Measurements from ENCODE around the gene L3MBTL4. TPM values are rescaled to one million over a fixed set of nuclear protein-coding genes. Genes with fewer than 3 reads are reported as not detected.

Gene L3MBTL4
- total and polyA plus RNA-seq, 10 of the 15 experiments (the other 5 are each of a cell fraction or from before 2014, with no cell fraction given): 1.3 to 8.7 (median 3.8) TPM

- no peak for FAIRE-seq
- WGBS (ENCODE audit: insufficient coverage, insufficient replicate concordance, low lambda C conversion rate, missing lambda C conversion rate): 21% methylated on average over 2 of the region's 2 CpGs
- no peak overlapping the region for H3K9ac ChIP-seq (ENCODE audit: control insufficient read depth, insufficient read depth, low read length)
- in situ Hi-C loops (cut with MboI): no loop called here
- no peak overlapping the region for H3K4me3 ChIP-seq
- H3K4me1 ChIP-seq (ENCODE audit: control insufficient read depth, insufficient read depth, low read length): no peaks in the 10 kb centered on the region
- H3K36me3 ChIP-seq (ENCODE audit: control insufficient read depth in 2 of 2, insufficient read depth in 2 of 2, low read length in 1 of 2): no peaks in the 10 kb centered on the region
- no peaks in the 10 kb centered on the region for H3K9me3 ChIP-seq (replicated peaks; ENCODE audit: control insufficient read depth, insufficient read depth, low read length)
- intact Hi-C loops (cut with micrococcal nuclease; ENCODE audit: unreplicated experiment): no loop called here
- H3K27ac ChIP-seq (ENCODE audit: control insufficient read depth, insufficient read depth): no peak overlapping the region
- ChIA-PET RAD21 (ENCODE audit: unreplicated experiment) (interaction anchor here (0.8 kb wide), 1 partner anchor 10 kb away, joined by 3 read pairs; no protein-coding TSS in a partner anchor), CTCF (interaction anchor here (1.3 kb wide), 1 partner anchor 25 kb away, joined by 3 read pairs; no protein-coding TSS in a partner anchor), POLR2A (no interaction called here), SMC1A (ENCODE audit: uncharacterized antibody, unreplicated experiment) (interaction anchor here (0.8 to 2.7 kb wide), 3 partner anchors 8 to 19 kb away, joined by 3 to 8 read pairs (median 8); no protein-coding TSS in a partner anchor)
- no peaks in the 10 kb centered on the region for H3K79me2 ChIP-seq (ENCODE audit: control insufficient read depth, insufficient read depth, low read length)
- no peaks in the 10 kb centered on the region for H4K20me1 ChIP-seq (ENCODE audit: control insufficient read depth, insufficient read depth)
- H3K4me2 ChIP-seq (ENCODE audit: control insufficient read depth, insufficient read depth): no peak overlapping the region
- ATAC-seq: no peak
- no TSS peak for BruUV-seq (replicated peaks)
- H3K27me3 ChIP-seq (replicated peaks in 1 of 2; ENCODE audit: control insufficient read depth in 2 of 2, insufficient read depth in 2 of 2, low read length in 1 of 2): no peaks in the 10 kb centered on the region
- no peak overlapping the region for H2AFZ ChIP-seq (ENCODE audit: control insufficient read depth, low read depth, low read length)
- no peak for DNase-seq (ENCODE audit: low read depth, low spot score)
- TF ChIP-seq PAX5 (IDR thresholded peaks at IDR 0.05; ENCODE audit: borderline replicate concordance, low read depth, low read length) (no peak), RAD21 (IDR thresholded peaks at IDR 0.05; ENCODE audit: insufficient read depth, low read depth, low read length) (no peak), SMAD5 (IDR thresholded peaks at IDR 0.05; ENCODE audit: low read depth) (no peak), RB1 (IDR thresholded peaks at IDR 0.05; ENCODE audit: borderline replicate concordance) (no peak), CHD1 (IDR thresholded peaks at IDR 0.05; ENCODE audit: low read depth, low read length) (no peak), ZNF384 (IDR thresholded peaks at IDR 0.05; ENCODE audit: borderline replicate concordance, low read depth, low read length) (no peak), MTA3 (IDR thresholded peaks at IDR 0.05; ENCODE audit: borderline replicate concordance, low read length) (no peak), RUNX3 (IDR thresholded peaks at IDR 0.05; ENCODE audit: low read length) (no peak), ZBTB33 (IDR thresholded peaks at IDR 0.05) (no peak), HSF1 (IDR thresholded peaks at IDR 0.05; ENCODE audit: low read depth, low read length) (no peak), MAX (IDR thresholded peaks at IDR 0.05; ENCODE audit: low read depth, low read length) (no peak)
Observed at GRCh38 chr18:6280211-6280743, 134.4 kb downstream of the L3MBTL4 start.
